Activated effector memory CD4-positive, alpha-beta T cell treated with anti-CD3 and anti-CD28 coated beads, Interleukin-2, amount 50 U/mL, for 16 hours (primary cell): Measurements from ENCODE around the gene STT3B.

Source experiments
- DNase-seq: peaks from one replicate; pipeline ENCODE4 v3.0.0-alpha.2; 2020

Gene STT3B

DNA sequence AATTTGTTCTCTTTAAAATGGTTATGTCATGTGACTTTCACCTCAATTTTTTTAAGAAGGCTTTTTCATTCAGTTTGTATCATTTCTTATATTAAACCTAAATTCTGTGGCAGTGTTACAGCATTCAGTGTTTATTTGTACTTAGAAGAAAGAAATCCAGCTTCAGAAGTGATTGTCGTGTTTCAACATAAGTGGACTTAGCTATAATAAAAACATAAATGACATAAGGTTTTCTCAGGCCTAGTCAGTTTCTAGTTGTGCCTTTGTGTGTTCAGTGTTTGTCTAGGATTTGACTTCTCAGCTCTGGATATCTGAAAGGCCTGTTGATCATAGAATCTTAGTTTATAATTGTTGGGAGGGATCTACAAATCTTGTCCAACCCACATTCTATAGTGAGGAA is 80.5 kb downstream of the STT3B start:
- no peak for DNase-seq

DNA sequence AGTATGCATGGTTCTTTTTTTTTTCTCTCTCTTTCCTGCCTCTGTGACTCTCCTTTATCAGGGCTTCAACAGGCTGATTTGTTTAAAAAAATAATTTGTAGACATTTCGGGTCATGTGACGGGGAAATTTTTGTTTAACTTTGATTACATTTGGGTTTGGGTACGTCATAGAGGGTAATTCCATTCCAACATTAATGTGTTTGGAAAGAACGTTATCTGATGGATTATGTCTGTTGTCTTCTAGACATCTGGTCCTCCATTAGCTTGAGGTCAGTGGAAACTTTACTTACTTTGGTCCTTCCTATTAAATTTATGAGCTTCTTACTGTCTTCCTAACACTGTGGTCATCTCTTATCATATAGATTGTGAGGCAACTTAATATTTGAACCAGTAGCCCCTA is 80.9 kb downstream of the STT3B start:
- DNase-seq: no peak

DNA sequence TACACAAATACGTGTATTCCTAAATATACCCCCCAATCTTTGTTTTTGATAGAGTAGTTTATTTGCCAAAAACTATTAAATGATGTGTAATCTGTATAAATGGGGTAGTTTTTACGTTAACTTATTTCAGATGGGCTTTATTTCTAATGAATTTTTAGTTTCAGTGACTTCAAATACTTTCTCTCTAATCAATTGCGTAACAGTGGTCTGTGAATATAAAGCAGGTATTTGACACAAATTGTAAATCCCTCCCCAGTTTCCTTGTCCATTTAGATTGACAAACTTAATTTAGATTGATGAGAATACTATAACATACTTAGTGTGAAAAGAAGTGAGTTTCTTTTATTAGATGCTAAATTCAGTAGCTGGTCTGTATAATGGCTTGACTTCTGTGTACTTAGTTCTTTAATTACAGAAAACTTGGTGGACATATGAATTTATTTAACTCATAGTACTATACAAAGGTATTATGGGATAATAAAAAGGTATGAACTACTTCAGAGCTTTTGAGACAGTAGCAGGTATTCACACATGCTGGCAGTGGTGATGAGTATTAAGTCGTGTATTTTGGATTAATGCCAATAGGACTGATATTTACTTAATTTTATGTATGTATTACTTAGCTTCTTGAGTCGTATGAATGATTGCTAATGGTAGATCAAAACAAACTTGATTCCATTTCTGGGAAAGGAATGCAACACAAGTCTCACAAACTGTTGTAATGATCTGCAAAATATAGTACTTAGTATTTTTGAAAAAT is 81.6 kb downstream of the STT3B start:
- no peak for DNase-seq

DNA sequence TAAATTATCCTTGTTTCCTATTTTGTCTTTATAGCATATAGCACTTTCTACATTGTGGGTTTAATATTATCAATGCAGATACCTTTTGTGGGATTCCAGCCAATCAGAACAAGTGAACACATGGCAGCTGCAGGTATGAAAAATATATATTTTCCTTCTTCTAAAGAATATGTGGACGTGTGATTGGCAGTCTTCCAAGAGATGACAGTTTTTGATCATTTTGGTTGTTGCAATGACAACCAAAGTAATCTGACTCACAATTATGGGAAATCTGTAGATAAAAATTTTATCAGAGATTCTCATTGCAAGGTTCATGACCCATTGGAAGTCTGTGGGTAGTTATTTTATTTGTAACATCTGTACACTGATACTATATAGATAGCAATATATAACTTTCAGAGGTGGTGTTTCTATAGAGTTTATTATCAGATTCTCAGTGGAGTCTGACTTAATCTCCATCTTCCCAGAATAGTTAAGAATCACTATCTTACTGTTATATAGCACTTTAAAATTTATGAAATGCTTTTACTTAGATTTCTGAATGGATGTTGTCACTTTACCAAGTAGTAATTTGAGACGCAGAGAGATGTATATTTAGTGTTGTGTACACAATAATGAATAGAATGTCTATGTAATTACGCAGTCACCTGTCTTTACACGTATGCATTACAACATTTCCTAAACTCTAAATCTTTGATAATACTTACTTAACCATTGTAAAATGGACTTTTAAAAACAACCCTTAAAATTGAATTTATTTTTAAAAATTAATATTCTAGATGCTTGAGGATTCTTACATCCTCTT is 82.5 kb downstream of the STT3B start:
- no peak for DNase-seq

DNA sequence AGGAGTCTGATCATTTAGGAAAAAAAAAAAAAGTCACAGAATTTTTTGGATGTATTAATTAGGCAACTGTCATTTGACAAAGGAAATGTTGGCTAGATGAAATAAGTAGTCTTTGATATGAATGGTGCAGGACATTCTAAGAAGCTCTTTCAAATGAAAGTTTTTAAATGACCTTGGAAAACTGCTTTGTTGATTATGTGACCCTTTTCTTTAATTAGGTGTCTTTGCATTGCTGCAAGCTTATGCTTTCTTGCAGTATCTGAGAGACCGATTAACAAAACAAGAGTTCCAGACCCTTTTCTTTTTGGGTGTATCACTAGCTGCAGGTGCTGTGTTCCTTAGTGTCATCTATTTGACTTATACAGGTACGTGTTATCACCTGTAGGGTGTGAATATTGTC is 84.0 kb downstream of the STT3B start:
- DNase-seq: no peak

DNA sequence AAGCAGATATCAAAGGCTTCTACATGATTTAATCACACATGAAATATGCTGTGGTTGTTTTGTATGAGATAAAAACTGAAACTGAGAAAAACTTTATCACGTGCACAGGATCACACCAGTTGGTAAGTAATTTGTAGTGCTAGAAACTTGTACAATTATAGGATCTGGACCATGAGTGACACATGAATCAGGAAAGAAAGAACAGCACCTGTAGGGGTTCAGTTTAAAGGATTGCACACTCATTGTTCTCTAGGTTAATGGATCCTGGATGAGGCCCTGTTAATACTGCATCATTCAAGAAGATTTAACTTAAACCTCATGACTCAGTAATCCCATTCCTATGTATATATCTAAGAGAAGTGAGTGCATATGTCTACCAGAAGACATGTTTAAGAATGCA is 87.9 kb downstream of the STT3B start:
- DNase-seq: no peak

DNA sequence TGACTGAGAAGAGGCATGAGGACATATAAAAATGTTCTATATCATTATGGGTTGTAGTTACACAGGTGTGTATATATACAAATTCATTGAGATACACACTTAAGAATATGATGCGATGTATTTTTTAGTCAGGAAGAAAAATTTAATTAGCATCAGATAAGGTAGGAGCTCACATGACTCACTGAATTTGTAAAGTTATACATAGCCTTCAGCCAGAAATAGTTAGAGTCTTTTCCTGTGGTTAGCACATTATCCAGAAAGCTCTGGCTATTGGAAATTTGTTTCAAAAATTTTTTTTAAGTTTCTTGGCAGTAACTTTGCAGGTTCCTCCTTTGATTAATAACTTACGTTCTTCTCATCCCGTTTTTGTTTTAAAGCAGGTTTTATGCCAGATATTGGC is 88.6 kb downstream of the STT3B start:
- DNase-seq: no peak

DNA sequence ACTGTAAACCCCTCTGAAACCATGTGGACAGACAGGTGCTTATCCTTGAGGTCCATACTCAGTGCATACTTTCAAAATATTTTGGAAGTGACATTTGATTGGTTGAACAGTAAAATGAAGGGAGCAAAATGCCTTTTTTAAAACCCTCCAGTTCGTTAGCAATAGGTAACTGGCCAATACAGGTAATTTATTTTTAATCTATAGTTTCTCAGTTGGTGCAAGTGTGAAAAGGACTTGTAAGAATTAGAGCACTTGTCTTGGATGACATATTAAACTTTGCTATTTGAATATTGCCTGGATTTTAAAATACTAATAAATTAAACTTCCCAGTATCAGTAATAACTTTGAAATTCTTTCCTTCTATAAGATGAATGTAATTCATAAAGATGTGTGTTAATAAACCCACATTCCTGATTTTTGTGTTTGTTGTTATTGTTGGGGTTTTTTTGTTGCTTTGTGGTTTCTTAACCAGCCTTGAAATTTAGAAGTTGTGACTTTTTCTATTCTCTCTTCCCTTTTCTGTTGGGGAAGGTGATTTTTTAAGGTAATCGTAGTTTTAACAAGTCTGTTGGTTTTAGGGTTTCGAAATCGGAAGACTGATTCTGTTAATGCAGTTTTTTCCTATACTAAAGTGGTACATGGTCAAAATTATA is 90.0 kb downstream of the STT3B start:
- DNase-seq: no peak

DNA sequence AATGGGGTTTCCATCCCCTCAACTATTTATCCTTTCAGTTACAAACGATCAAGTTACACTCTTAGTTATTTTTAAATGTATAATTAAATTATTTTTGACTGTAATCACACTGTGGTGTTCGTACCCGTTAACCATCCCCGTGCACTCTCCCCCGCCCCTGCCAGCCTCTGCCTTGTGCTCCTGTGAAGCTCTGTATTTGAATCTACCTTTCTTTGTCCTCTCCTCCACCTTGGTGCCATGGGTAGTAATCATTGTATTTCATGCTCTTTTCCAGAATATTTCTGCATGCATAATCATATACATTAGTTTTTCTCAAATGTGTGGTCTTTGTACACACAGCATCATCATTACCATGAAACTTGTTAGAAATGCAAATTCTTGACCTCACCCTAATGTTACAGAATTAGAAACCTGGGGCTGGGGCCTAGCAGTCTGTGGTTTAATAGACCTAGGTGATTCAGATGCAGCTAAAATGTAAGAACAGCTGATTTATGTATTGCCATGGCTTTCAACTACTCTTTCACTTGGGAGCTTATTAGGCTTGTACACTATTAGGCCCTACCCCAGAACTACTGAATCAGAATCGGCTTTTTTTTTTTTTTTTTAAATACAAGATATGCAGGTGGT is 91.5 kb downstream of the STT3B start:
- no peak for DNase-seq

DNA sequence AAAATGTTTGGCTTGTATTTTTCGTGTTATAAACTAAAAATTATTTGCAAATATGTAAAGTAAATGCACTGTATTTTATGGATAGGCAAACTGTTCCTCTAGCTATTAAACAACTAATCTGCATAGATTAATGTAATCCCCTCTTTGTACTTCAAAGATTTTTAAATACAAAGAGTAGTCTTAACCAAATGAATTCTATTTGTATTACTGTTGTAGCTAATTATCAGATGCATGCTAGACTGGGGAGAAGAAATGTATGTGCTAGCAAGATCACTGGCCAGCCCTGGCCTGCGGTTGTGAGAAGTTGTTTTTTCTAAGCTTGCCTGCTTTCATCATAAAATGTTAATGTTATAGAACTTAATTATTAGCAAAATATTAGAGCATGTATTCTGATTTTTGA is 92.6 kb downstream of the STT3B start:
- DNase-seq: no peak

DNA sequence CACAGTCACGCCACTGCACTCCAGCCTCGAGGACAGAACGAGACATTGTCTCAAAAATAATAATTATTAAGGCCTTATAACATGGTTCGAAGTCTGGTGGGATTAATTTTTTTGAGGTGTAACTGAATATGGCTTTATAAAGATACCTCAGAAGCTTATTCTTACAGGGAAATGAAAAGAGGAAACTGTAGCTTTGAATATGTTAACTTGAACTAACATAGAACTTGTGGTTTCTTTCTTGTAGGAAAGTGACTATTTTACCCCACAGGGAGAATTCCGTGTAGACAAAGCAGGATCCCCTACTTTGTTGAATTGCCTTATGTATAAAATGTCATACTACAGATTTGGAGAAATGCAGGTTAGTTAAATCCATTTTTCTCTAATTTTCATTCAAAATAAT is 96.3 kb downstream of the STT3B start:
- DNase-seq: no peak

DNA sequence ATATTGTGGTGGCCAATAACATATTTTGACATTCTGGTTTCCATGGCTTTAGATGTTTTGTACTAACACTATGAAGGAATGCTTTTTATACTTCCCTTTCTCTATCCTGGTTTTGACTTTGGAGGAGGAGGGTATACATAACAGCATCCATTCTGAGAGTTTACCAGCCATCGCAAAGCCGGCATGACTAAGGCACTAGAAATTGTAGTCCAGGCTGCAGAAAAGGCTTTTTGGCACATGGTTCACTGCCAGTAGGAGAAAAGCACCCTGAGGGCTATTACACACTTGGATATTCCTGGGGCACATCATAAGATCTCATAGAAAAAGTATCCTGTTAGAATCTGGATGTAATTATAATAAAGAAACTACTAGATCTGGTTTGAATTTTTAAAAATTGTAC is 101.8 kb downstream of the STT3B start:
- no peak for DNase-seq

DNA sequence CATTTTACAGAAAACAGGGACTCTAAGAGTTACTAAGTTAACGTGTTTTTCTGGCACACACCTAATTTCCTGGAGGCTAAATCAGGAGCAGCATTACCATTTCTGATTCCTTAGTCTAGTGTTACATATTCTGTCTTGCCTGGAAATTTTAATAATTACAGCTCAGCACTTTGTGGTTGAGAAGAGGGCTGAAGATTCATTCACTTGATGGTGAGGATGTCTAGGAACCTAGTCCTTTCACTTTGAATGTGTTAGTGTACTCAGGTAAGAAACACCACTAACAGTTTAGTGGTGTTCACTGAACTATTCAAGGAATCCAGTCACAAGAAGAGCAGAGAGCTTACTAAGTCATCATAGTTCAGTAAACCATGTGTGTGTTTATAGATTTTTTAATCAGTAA is 102.8 kb downstream of the STT3B start:
- DNase-seq: no peak

DNA sequence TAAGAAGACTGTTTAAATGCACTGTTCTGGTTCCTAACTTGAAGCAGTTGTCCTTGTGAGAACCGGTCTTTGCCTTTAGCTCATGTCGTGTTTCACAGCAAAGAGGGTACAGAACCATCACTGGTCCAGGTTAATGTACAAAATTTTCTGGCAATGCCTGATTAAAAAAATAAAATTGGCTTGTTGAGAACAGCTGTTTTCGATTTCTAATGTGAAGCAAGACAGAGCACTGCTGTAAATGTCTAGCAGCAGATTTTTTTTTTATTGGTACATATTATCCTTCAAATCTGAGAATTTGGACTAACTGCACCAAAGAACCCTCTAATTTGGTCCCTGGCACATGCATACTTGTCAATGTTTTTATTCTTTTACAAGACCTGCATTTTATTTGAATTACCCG is 103.3 kb downstream of the STT3B start:
- no peak for DNase-seq

DNA sequence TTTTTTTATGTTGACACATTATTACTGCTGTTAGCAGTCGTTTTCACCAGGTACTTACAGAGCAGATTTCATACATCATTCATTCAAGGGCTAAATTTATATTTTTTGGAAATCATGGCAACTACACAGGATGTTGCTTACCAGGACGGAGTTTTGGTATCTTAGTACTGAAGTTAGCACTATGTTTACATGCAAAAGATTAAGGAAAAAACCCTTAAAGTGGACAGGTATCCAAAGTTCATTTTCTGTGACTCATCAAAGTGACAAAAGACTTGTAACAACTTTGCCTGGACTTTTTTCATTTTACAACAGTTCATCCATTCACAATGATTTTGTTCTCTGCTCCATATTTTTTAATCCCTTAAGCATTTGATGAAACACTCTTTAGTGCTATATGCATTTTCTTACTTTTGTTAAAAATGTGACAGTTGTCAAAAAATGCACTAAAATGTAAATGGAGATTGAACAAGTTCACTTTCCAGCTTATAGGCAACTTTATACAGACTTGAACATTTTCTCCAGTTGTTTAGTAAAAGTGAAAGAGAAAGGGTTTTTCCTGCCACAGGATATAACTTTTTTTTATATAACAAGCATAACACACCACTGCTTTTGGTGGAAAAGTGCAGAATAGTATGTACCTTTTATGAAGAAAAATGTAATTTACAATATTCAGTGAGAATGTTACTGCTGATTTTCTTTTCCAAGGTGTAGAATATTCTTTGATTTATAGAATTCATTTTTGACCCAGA is 104.1 kb downstream of the STT3B start:
- no peak for DNase-seq

DNA sequence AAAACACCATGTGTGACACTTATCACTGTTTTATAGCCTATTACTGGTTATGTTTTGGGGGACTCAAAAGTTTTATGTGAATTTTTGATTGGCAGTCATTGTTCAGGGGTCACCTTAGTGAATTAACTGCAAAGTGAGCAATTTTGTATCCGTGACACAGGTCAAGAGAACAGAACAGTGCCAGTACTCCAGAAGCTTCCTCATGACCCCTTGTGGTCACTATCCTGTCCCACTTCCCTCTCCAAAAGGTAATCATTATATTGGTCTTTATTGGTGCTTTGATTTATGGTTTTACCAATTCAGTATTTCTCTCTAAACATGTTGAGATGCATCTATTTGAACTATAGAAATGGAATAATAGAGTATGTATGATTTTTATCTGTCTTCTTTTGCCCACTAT is 107.1 kb downstream of the STT3B start:
- DNase-seq: no peak

DNA sequence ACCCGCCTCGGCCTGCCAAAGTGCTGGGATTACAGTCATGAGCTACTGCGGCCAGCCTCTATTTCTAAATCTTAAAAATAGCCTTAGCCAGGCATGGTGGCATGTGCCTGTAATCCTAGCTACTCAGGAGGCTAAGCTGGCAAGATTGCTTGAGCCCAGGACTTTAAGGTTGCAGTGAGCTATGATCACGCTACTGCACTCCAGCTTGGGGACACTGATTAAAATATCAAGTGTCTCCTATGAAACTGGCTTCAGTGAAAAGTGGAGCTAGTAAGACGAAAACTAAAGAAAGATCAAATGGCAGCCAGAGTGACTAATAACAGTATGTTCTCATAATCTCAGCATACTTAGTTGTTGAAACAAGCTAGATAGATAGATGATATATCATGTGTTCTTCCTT is 112.5 kb downstream of the STT3B start:
- DNase-seq: no peak

DNA sequence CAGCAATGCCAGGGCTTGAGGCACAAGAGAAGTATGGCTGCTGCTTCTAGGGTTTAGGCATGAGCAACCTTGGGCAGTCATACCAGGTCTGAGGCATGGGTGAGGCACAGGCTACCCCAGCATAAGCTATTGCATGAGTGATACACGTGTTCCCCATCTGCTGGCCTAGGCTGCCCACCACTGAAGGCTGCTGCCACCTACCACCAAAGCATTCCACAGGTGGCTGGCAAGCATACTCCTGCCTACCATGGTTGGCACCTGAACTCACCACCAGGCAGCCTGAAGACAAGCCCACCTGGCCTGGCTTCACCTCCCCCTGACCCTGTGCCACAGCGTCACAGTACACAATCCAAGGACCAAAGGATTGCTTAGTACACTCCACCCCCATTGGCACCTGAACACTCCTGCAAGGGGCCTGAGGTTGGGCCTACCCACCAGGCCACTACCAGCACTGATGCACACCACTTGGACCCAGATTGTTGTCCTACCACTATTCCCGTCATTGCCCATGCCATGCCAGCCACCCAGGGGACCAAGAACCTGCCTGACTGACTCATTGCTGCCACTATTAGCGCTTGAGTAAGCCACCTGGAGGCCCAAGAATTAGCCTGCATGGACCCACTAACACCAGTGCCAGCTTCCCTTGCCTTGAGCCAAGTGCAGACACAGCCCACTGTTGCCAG is 115.7 kb downstream of the STT3B start:
- DNase-seq: no peak

DNA sequence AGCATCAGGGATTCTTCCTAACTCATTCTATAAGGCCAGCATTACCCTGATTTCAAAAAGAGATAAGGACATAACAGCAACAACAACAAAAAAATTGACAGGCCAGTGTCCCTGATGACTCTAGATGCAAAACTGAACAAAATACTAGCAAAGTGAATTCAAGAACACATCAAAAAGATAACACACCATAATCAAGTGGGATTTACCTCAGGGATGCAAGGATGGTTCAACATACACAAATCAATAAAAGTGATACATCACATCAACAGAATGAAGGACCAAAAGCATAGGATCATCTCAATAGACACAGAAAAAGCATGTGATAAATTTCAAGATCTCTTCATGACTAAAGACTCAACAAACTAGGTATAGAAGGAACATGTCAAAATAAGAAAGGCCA is 119.6 kb downstream of the STT3B start:
- DNase-seq: no peak

DNA sequence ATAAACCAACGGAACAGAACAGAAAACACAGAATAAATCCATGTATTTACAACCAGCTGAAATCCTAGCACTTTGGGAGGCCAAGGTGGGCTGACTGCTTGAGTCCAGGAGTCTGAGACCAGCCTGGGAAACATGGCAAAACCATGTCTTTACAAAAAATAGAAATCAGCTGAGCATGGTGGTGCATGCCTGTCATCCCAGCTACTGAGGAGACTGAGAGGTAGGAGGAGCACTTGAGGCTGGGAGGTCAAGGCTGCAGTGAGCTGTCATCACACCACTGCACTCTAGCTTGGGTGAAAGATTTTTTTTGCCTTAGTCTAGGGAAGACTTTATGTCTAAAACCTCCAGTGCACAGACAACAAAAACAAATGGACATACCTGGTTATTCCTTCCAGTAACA is 120.7 kb downstream of the STT3B start:
- no peak for DNase-seq

DNA sequence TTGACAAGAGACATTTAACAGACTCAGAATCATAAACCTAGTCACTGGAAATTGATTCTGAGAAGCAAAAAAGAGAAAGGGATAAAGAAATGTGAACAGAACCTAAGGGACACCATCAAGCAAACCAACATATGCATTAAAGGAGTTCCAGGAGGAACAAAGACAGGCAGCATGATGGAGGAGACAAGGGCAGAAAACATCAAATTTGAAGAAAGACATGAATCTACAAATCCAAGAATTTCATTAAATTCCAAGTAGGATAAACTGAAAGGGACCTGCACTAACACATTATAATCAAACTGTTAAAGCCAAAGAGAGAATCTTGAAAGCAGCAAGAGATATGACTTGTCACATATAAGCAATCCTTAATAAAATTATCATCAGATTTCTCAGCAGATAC is 122.3 kb downstream of the STT3B start:
- DNase-seq: no peak

DNA sequence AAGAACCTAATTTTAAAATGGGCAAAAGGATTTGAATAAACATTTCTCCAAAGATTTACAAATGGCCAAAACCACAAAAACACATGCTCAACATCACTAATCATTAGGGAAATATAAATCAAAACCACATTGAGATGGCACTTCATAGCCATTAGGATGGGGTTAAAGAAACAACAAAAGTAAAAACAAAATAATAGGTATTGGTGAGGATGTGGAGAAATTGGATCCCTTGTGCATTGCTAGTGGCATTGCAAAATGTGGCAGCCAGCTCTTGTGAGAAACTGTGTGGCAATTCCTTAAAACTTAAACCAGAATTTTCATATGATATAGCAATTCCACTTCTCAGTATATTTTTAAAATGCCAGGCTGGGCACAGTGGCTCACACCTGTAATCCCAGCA is 126.5 kb downstream of the STT3B start:
- DNase-seq: no peak
